Epithelial cell of esophagus (primary cell): ENCODE data around the gene LFNG.

Experiments
- DNase-seq: peaks from one replicate; pipeline ENCODE4 v3.0.0; 2010; ENCODE audit warnings: low read depth
- H3K4me3 ChIP-seq: 2 replicates; pipeline ENCODE4 v1.5.1; 2011; ENCODE audit warnings: mild to moderate bottlenecking, low read length, control low read depth
- CTCF ChIP-seq: IDR thresholded peaks from 2 replicates; pipeline ENCODE4 v1.5.1; 2011; ENCODE audit warnings: low read depth, mild to moderate bottlenecking, low read length, control low read depth, inconsistent platforms; ENCODE audit not compliant: insufficient read depth; ENCODE audit errors: missing control alignments

Gene LFNG

DNA sequence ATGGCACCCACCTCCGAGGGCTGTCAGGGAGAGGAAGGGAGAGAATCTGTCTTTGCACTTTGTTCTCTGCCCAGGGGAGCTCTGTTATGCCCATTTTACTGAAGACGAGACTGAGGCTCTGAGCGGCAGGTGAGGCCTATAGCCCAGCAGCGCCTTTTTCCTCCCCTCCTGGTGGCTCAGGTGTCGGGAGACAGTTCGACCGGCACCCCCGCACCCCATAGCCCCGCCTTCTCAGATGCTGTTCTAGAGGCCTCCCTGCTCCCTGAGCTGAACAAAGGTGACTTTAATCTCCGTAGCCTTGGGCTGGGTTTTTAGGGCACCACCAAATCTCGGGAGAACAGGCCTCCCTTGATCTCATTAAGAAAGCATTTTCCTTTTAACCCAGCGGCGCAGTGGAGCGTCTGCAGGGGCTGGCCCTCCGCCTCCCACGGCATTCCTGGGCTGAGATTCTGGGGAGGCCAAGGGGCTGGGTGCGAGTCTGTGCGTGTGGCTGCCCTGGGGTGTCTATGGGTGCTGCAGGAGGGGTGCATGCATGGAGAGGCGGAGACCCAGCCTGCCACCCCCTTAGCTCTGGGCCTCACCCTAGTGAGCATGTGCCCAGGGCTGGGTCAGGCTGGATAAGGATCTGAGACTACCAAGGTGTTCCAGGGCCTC lies 3.3 kb downstream of the LFNG start:
- peak; percentile 8 for TF ChIP-seq CTCF
- DNase-seq: peak; percentile 97
- peak overlapping the region; percentile 68 for H3K4me3 ChIP-seq

DNA sequence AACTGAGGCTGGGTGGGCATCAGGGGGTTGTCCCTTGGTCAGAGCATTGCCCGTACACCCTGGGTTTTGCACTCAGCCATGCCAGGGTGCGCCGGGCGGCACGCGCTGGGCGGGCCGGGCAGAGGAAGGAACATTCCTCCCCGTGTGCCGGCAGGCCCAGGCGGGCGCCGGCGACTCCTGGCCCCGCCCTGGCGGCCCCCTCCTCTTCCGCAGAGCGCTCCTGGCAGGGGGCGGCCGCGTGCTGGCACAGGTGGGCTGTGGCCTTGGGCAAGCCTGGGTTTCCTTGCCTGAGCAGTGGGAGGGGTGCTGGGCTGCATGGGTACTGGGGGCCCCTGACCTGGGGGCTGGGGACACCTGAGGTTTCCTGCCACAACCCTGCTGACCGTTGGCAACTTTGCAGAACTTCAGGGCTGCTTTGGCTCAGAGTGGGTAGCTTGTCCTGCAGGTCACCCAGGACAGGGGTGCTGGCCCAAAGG lies 3.9 kb downstream of the LFNG start:
- H3K4me3 ChIP-seq: peak overlapping the region; percentile 25
- TF ChIP-seq CTCF: no peak
- DNase-seq: peak; percentile 88

GRCh38 chr7:2523941-2524807 lies 4.6 kb downstream of the LFNG start:
- peak; percentile 85 for DNase-seq
- TF ChIP-seq CTCF: no peak
- peak overlapping the region; percentile 25 for H3K4me3 ChIP-seq

- TF ChIP-seq CTCF: no peak
- DNase-seq: no peak
- no peak overlapping the region for H3K4me3 ChIP-seq
Measured at GRCh38 chr7:2524808-2525657, 5.5 kb downstream of the LFNG start.

- no peak for DNase-seq
- no peak for TF ChIP-seq CTCF
- H3K4me3 ChIP-seq: no peak overlapping the region
Measured at GRCh38 chr7:2525658-2526630, 6.4 kb downstream of the LFNG start.
